ENCODE data around the gene PLEKHS1.

DNA sequence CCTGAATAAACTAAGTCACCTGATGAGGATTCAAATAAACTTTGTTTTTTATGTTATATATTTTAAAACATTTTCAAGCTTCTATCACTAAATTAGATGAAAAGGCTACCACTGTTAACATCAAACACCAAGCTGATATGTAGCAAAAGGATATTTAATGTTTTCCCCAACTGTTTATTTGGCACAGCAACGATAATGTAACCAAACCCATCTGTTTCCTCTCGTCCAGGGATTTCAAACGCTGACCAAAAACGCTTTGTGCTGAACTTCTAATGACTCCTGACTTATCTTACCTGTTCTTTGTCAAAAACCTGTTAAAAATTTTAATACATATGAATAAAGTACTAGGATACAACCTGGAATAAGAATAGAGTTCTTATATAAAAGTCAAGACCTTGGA, 71.9 kb downstream of the PLEKHS1 start:
- TF ChIP-seq ATF3 (IDR thresholded peaks at IDR 0.05) = no peak
- TF ChIP-seq, protein P1, sequence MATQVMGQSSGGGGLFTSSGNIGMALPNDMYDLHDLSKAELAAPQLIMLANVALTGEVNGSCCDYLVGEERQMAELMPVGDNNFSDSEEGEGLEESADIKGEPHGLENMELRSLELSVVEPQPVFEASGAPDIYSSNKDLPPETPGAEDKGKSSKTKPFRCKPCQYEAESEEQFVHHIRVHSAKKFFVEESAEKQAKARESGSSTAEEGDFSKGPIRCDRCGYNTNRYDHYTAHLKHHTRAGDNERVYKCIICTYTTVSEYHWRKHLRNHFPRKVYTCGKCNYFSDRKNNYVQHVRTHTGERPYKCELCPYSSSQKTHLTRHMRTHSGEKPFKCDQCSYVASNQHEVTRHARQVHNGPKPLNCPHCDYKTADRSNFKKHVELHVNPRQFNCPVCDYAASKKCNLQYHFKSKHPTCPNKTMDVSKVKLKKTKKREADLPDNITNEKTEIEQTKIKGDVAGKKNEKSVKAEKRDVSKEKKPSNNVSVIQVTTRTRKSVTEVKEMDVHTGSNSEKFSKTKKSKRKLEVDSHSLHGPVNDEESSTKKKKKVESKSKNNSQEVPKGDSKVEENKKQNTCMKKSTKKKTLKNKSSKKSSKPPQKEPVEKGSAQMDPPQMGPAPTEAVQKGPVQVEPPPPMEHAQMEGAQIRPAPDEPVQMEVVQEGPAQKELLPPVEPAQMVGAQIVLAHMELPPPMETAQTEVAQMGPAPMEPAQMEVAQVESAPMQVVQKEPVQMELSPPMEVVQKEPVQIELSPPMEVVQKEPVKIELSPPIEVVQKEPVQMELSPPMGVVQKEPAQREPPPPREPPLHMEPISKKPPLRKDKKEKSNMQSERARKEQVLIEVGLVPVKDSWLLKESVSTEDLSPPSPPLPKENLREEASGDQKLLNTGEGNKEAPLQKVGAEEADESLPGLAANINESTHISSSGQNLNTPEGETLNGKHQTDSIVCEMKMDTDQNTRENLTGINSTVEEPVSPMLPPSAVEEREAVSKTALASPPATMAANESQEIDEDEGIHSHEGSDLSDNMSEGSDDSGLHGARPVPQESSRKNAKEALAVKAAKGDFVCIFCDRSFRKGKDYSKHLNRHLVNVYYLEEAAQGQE (IDR thresholded peaks at IDR 0.05; ENCODE audit: low read depth) = no peak
- TF ChIP-seq, protein P2, sequence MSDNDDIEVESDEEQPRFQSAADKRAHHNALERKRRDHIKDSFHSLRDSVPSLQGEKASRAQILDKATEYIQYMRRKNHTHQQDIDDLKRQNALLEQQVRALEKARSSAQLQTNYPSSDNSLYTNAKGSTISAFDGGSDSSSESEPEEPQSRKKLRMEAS (IDR thresholded peaks at IDR 0.05) = no peak
- TF ChIP-seq, protein P3, sequence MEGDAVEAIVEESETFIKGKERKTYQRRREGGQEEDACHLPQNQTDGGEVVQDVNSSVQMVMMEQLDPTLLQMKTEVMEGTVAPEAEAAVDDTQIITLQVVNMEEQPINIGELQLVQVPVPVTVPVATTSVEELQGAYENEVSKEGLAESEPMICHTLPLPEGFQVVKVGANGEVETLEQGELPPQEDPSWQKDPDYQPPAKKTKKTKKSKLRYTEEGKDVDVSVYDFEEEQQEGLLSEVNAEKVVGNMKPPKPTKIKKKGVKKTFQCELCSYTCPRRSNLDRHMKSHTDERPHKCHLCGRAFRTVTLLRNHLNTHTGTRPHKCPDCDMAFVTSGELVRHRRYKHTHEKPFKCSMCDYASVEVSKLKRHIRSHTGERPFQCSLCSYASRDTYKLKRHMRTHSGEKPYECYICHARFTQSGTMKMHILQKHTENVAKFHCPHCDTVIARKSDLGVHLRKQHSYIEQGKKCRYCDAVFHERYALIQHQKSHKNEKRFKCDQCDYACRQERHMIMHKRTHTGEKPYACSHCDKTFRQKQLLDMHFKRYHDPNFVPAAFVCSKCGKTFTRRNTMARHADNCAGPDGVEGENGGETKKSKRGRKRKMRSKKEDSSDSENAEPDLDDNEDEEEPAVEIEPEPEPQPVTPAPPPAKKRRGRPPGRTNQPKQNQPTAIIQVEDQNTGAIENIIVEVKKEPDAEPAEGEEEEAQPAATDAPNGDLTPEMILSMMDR (IDR thresholded peaks at IDR 0.05 in 2 of 3, conservative IDR thresholded peaks at IDR 0.05 in 1 of 3; ENCODE audit: borderline replicate concordance in 1 of 3, insufficient read depth in 1 of 3, low read depth in 2 of 3, low read length in 2 of 3) = no peak

Measured in HCT116 (cell line).